CD4-positive, alpha-beta T cell treated with Interleukin-1 beta for 1 hour (primary cell): ENCODE results near the gene LSM14B.
"Not testable (repeated sequence)": the region's sequence is repeated elsewhere in the genome, so short reads cannot be mapped to it uniquely, and the experiment has no call there.

ENCODE experiments used
- DNase-seq, 2 donors: peaks; one replicate each; pipeline ENCODE4 v3.0.0-alpha.2; 2020 to 2022

Gene LSM14B

DNA sequence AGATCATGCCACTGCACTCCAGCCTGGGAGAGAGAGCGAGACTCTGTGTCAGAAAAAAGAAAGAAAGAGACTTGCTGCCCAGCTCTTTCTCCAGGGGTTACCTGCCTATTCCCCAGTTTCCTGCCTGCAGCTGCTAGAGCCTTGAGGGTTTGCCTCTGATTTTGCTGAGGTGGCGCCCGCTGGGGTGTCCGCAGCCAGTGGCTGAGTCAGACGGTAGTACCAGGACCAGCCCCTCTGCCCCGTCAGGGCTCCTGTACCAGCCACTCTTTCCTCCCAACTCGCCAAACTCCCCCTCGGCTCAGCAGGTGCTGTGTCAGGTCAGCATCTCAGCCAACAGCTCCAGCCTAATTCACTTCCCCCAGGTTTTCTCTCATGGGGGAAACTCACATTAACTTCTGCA lies 7.4 kb upstream of the LSM14B start:
- DNase-seq = no peak

DNA sequence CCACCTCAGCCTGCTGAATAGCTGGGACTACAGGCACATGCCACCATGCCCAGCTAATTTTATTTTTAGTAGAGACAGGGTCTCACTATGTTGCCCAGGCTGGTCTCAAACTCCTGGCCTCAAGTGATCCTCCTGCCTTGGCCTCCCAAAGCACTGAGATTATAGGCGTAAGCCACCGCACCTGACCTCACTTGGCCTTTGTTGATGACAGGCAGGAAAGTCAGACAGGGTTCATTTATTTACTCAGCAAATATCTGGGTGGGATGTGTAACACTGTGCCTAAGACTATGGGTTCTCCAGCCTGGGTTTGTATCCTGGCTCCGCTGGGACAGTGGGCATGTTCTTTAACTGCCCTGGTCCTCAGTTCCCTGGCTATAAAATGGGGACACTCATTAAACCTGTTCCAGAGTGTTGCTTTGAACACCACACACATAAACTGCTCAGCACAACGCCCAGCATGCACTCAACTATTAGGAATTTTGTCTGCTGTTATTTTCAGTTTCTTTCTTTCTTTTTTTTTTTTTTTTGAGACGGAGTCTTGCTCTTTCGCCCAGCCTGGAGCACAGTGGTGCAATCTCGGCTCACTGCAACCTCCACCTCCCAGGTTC lies 6.4 kb upstream of the LSM14B start:
- not testable (repeated sequence) for DNase-seq

DNA sequence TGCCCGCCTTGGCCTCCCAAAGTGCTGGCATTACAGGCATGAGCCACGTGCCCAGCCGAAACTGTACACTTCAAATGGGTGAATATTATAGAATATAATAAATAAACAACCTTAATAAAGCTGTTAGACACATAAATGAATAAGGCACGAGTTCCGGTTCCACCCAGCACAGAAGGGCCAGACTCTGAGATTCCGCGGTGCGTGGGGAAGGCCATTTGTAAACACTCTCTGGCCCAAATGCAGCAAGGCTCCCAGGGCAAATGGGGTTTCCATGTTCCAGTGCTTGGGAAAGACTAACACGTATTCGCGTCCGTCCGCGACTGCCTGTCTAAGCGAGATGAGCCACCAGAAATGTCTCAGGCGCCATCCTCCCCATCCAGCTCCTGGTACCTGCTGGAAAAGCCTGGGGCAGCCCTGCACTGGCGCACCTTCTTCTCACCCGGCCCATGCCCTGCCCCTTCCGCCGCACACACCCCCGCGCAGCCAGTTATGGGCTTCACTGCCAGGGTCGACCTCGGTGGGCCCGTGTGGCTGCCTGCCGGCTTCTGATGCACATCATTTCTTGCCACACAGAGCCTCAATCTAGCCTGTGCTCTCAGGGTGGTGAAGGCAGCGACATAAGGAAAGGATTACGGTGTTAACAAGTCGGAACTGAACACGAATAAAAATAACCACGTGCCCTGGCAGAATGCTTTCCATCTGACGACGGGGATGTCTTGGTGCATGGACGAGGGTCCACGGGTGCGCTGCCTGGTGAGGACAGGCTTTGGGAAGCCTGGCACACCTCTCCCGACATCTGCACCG lies 5.5 kb upstream of the LSM14B start:
- DNase-seq = no peak

DNA sequence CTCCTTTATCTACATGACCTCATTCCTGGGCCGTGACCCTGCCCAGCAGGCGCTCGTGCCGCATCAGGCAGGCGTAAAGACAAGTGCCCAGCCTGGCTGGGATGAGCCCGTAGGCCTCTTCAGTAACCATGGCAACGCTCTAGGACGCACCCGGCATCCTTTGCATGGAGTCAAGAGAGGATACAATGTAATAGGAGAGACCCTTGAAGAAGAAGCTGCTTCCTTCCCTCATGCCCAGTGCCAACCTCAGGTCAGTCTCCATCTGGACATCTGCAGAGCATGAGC lies 5.0 kb upstream of the LSM14B start:
- DNase-seq = no peak

DNA sequence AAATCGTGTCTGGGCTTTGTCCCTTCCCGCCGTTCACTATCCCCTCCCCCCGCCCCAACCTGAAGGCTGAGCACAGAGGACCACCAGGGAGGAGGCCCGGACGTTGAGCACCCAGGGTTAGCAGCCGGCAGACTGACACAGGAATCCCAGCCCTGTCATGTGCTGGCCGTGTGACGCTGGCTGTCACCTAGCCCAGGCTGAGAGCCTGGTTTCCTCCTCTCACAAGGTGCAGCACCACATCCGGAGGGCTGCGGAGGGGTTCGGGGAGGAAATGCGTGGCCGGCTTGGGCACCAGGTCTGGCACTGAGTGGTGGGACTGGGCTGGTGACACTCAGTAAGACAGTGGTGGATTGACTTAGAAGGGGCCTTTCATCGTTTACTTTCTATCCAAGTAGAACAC lies 4.6 kb upstream of the LSM14B start:
- DNase-seq = peak; percentile 81 to 85

DNA sequence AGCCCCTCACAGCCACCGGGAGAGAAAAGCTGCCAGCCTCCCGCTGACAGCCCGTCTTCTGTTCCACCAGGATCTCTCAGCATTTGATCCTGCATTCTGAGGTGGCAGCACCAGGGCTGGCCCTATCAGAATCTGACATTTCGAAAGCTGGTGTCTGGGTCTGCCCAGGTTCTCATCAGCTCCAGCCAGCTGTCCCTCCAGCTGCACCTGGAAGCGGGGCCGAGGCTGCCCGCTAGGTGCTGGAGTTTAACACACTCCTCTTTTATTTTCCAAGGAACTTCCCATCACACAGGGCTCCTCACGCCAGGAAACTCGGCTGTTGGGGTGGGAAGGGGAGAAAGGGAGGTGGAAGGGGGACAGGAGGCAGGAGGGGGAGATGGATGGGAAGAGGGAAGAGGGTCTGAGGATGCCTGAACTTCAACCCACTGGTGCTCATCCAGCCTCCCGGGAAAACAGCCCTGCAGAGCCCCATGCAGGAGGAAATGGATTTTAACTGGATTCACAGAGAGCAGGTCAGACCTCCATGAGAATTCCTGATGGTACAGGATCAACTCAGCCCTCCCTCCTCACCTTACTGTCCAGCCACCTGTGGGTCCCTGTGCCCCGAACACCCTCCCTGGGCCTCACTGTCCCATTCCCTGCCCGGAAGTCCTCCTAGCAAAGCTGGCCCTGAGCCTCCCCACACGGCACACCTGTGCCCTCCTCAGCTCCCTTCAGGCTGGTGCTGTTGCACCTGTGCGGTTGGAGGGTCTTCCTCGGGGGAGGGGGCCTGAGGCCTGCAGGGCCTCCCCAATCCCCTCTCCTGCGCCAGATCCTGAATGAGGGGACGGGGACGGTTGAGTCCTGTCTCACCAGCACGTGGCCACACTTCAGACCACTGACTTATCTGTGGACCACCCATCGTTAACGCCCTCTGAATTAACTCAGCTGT lies 3.9 kb upstream of the LSM14B start:
- DNase-seq = no peak

DNA sequence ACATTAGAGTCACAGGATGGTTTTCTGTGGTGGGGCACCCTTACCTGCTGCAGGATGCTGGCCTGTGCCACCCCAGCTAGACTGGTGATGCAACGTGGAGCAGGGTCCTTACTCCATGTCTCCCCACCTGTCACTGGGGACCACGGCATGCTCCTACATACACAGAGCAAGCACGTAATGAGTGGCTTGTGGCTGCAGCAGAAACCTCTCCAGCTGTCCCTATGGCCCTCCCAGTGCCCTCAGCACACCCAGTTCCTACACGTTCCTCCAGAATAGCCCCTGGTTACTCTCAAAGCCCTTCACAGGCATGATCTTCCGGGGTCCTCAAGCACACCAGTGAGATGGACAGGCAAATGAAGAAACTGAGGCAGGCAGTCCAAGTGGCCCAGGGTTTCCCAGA lies 3.2 kb upstream of the LSM14B start:
- DNase-seq = no peak

DNA sequence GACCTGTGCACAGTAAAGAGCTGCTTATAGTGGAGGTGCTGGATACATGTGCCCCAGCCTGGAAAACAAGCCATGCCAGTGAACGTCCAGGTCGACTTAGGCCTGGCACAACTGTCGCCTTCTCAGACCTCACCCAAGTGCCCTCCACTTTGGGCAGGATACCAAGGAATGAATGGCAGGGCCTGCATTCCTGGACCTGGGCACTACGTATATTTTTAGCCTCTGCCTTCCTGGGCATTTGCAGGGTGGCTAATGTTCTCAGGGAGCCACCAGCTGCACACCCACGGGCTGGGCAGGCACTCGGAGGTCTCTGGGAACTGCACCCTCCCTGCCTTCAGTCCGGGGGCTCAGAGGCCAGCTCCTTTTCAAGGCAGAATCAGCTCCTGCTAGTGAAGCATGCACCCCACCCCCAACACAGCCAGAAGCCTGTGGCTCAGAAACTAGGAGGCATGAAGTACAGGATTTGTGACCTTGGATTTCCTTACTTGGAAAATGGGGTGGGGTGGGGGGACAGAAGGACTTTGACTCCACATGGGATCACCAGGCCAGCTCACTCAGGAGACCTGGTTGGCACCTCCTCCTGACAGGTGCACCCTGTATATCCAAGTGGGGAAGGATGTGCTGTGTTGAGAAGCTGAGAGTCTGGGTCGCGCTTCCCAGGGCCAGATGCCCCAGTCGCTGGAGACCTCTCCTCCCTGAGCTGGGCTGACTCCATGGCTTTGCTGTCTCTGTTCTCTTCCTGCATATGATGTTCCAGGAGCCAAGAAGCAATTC lies 2.5 kb upstream of the LSM14B start:
- DNase-seq = no peak

DNA sequence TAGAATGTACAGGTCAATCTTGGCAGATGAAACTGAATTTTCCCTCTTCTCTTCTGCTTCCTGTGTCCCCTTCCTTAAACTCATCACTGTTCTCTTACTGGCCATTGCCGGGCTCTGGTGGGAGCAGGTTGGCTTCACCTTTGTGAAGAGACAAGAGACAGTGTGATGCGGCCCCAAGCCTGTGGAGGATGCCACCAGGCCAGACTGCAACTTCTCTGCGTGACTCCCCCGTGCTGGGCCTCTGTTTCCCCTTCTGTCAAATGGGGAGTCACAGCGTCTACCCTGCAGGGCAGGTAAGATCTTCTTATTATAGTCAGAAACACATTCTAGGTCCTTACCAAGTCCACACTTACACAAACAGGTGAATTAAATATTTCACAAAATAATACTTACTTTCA lies 1.9 kb upstream of the LSM14B start:
- no peak for DNase-seq

DNA sequence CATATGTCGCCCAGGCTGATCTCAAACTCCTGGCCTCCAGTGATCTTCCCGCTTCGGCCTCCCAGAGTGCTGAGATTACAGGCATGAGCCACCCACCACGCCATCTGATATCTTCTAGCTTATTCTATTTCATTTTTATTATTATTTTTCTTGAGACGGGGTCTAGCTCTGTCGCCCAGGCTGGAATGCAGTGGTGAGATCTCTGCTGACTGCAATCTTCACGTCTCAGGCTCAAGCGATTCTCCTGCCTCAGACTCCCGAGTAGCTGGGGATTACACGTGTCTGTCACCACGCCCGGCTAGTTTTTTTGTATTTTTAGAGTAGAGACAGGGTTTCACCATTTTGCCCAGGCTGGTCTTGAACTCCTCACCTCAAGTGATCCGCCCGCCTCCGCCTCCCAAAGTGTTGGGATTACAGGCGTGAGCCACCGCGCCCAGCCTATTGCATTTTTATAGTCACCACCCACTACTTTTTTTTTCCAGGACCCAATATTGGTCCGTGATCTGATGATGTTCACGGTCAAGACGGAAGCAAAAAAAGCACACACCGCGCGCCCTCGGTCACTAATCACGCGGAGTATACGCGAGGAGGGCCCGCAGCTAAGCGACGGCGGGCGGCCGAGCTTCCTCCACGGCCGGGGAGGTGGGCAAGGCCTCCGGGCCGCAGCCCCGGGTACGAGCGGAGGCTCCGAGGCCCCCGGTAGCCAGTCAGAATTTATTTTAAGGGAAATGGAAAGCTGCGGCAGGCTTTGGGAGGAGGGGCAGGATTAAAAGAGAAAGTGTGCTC lies 1.1 kb upstream of the LSM14B start:
- DNase-seq = no peak

DNA sequence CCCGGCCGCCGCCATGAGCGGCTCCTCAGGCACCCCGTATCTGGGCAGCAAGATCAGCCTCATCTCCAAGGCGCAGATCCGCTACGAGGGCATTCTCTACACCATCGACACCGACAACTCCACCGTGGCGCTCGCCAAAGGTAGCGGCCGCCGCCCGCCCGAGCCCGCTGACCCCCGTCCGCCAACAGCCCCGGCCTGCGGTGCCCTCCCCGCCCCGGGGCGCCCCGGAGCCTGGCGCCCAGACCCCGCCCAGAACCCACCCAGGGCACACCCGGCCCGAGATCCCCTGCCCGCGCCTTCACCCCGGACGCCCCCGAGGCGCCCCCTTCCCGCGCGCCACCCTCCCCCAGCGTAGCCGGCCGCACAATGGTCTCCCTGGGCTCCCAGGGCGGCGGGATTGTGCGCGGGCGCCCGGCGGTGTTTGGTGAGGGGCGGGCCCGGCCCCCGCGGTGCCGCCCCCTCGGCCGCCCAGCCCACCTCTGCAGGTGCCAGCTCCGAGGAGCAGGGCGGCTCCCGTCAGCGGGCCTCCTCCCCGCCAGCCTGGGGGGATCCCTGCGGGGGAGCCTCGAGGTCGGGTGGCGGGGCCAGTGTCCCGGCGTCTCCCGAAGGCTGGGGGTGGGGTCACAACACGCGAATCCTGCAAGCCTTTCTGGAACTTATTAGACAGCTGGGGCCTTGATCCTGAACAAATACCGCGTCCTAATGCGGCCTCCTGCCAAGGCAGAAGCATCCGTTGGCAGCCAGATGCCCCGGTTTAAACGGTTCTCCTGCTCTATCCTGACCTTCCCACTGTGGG lies 577 bp downstream of the LSM14B start:
- DNase-seq = peak; percentile 40 to 48

DNA sequence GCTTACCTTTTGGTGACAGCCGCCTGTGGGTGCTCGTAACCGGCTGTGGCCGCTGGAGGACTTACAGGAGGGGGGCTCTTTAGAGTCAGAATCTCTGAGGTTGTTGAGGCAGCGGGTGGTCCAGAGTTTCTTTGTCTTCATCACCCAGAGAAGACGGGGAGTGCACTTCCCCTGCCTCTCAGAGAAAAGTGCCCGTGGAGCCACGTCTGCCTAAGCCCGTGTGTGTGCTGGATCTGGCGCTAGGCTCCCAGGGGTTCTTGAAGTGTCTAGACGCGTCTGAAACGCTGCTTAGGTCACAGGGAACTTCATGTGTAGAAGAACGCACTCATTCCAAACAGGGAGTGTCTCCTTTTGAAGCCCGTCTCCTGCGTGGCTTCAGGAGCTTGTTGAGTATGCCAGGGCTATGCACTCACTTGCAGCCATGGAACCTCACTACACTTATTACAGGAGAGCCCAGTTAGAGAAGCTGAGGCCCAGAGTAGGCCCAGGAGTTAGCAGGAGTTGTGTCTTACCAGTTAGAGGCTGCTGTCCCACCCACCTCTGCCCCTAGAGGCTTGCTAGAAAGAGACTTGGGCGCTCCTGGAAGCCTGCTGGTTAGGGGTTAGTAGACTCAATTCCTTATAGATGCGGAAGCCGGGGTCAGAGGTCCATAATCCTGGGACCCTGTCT lies 1.3 kb downstream of the LSM14B start:
- no peak for DNase-seq

DNA sequence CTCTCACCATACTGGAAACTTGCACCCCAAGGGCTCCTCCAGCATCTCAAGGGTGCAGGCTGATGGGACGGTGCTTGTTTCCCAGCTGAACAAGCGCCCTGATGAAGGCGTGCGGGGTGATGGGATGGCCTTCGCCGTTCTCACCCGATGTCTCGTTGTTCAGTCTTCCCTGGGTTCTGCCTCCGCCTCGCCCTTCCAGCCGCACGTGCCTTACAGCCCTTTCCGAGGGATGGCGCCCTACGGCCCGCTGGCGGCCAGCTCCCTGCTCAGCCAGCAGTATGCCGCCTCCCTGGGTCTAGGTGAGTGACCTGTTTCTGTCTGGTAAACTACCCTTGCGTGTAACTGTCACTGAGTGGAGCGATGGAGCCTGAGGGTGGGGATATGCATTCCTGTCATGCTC lies 3.9 kb downstream of the LSM14B start:
- no peak for DNase-seq

DNA sequence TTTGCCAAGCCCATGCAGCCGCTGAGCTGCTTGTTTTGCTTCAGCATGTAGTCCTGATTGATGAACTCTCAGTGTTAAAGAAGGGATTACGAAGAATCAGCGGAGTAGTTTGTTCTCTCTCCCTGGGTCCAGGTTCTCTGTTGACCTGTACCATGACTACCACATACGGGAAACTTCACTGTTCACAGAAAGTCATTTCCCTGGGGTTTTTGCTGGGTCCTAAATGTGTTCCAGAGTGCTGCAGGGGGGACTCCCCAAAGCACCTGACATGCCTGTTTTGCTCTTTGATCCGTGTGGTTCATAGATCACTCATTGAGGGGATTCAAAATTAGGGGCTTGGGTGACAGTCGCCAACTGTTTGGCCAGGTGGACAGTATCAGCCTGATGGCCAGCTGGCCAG lies 5.5 kb downstream of the LSM14B start:
- no peak for DNase-seq

DNA sequence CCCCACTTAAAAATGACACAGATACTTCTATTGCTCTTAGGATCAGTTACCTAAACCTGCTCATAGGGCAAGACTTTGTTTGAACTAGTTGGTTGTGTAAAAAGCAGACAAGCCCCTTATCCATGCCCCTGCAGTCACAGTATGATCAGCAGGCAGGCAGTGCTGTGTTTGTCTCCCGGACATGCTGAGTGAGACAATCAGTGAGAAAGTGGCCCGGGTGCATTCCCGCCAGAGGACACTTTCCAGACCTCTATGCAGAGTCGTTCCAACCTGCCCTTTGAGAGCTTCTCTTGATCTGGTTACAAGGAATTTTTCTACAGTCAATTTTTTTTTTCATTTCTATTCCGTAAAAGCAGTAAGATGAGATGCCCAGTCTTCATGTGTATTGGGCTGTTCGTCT lies 6.2 kb downstream of the LSM14B start:
- no peak for DNase-seq

DNA sequence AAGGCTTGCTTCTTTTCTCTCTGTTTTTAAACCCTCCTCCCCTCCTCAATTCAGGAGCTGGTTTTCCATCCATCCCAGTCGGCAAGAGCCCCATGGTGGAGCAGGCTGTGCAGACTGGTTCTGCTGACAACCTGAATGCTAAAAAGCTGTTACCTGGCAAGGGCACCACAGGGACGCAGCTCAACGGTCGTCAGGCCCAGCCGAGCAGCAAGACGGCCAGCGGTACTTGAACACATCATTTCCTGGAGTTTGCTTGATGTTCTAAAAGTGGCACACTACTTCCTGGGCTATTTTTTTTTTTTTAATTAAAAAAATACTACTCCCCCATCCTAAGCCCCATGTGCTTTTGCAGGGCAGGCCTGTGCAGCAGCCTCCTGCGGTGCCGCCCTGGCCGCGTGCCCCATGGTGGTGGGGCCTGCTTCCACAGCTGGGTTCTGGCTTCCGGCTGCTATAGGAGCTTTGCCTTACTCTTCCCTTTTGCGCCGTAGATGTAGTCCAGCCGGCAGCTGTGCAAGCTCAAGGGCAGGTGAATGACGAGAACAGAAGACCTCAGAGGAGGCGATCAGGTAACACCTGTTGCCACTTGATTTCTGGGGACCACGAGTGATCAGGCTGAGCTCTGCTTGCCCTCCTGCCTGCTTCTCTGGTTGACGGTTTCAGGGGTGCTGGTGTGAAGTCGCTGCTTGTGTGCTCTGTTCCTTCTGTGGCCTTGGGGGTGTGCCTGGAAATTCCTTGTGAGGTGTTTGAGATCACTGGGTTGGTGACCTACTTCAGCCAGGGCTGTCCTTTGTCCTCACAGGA lies 7.7 kb downstream of the LSM14B start:
- DNase-seq = no peak

DNA sequence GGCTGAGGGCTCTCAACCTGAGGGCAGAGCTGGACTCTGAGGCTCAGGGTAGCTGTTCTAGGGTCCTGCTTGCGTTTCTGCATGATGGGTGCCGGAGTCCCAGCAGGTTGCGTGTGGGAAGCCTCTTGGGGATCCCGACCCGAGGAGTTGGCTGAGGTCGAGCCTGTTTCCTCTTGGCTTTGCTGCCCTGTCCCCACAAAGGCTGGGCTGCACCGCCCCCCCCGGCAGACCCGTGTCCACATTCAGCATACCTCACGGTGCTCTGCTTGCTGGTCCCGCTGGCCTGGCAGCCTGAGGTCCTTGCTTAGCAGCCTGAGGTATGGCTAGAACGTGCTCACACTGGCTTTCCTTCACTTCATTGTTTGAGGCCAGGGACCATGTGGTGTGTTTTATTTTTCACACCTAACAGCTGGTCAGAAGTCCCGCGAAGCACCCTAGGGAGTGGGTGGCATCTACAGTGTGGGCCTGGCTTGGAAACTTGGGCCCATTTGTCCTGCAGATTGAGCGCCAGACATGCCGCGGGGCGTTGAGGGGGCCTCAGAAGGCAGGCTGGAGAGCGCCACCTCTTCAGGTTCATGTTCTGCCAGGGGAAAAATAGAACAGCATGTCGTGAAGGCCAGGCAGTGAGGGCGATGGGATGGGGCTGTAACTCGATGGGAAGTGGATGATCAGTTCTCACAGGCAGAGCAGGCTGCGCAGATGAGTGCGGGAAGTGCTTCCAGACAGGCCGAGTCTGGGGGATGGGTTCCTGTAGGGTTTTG lies 9.5 kb downstream of the LSM14B start:
- no peak for DNase-seq

DNA sequence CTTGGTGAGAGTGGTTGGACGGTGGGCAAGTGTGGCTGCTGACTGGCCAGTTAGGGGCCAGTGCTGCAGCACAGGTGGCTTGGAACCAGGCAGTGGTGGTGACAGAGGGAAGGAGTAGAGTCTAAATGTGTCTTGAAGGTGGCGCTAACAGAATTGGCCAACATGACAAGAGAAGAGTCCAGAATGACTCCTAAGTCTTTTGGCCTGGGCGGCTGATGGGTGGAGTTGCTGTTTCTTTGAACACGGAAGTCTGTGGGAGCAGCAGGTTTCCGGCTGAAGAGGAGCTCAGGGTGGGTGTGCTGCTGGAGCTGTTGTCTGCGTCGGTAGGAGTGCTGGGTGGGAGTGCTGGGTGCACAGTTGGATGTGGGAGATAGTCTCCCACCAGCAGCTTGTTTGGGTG lies 10.1 kb downstream of the LSM14B start:
- DNase-seq = no peak
